ENCODE data around the gene MORC4.

The MORC4 gene

GRCh38 chrX:106952538-106952937 is 47.5 kb downstream of the MORC4 start:
- DNase-seq = no peak

DNA sequence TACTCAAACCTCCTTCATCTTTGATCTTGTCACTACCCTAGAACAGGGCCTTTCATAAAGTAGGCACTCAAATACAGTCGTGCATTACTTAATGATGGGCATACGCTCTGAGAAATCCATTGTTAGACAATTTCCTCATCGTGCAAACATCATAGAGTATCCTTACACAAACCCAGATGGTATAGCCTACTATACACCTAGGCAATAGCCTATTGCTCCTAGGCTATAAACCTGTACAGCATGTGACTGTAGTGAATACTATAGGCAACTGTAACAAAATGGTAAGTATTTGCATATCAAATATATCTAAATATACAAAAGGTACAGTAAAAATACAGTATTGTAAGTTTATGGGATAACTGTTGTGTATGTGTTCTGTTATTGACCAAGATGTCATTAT is 47.9 kb downstream of the MORC4 start:
- DNase-seq = no peak

DNA sequence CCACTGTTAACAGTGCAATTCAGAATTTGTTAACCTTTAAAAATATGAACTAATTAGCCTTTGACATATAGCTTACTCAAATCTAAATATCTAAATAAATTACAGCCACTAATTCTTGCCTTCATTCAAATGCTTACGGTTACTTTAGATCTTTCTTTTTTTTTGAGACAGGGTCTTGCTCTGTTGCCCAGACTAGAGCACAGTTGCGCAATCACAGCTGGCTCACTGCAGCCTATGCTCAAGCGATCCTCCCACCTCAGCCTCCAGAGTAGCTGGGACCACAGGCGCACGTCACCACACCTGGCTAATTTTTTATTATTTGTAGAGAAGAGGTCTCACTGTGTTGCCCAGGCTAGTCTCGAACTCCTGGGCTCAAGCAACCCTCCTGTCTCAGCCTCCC is 48.8 kb downstream of the MORC4 start:
- no peak for DNase-seq

GRCh38 chrX:106950381-106950780 is 49.6 kb downstream of the MORC4 start:
- DNase-seq = no peak

- DNase-seq = no peak
These were observed 50.6 kb downstream of the MORC4 start for GRCh38 chrX:106949366-106949765.

GRCh38 chrX:106948641-106949040 is 51.4 kb downstream of the MORC4 start:
- no peak for DNase-seq

- DNase-seq = no peak
These were observed 53.5 kb downstream of the MORC4 start for GRCh38 chrX:106946464-106946863.

DNA sequence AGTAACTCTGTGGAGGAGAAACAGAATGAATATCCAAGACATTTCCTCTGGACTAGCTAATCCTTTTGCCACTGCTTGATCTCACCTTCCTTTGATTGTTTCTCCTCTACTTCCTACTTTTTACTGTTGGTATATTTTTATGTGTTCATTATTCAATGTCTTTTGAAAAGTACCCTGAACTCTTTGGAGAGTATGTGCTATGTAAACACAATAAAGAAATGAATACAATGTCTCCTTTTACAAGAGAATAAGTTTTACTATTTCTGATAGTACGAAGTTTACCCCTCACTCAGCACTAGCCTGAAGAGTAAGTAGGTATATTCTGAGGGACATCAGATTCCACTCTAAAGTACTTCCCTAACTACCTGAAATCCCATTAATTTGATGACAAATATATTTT is 59.9 kb downstream of the MORC4 start:
- DNase-seq = no peak

GRCh38 chrX:106939566-106939965 is 60.4 kb downstream of the MORC4 start:
- DNase-seq = no peak

DNA sequence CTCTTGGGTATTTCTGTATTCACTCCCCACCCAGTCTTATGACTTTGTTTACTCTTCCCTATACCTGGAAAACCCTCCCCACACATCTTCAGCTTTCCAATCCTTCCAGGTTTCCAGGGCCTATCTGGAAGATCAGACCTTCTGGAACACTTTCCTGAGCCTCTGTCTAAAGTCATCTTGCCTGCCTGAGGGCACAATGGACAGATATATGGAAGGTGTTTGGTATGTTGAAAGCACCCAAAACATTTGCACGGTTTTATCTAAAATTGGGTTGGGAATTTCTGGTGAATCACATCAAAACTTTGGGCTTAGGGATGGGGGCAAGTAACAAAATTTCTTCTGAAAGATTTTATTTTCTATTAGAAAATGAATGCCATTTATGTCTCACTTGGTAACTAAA is 63.8 kb downstream of the MORC4 start:
- DNase-seq = no peak

GRCh38 chrX:106935175-106935574 is 64.8 kb downstream of the MORC4 start:
- DNase-seq = no peak

DNA sequence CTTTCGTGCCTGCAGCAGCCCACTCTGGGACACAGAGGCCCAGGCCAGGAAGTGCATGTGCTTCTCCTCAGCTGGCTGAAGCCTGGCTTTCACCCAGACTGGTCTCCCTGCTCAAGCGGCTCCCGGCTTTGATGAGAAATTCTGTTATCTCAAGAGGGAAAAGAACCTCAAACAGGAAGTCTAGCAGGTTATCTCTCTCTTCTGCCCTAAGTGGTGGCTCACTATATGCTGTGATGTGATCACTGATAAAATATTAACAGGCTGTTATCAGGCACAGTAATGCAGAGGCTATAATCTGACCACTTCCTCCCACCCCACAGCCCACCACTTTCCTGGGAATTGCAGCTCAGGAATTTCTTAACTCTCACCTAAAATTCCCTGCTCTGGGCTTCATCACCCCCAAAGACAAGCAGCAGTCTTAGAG is 66.5 kb downstream of the MORC4 start:
- no peak for DNase-seq

DNA sequence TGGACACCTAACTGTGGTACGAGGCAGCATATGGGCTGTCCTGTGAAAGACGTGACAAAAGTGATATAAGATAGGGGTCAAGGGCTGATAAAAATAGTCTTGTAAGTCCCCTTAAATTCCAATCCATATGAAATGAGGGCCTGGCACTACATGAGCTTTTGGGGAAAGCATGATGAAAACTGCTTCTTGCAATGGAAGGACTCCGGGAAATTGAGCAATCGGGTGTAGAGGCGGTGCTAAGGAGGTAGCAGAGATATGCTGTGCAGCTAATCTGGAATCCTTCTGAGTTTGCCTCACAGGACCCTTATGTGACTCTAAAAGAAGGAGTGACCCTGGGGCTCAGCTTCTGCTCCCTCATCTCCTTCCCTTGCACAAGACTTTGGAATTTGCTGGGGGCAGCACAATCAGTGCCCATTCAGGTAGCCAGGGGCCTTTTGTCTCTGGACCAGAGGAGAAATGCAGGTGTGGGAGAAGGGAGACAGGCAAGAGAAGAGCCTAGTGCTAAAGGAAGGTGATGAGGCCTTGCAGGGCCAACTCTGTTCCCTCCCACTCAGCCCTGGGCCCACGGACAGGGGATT is 67.0 kb downstream of the MORC4 start:
- no peak for DNase-seq

GRCh38 chrX:106932492-106932923 is 67.5 kb downstream of the MORC4 start:
- DNase-seq = no peak

DNA sequence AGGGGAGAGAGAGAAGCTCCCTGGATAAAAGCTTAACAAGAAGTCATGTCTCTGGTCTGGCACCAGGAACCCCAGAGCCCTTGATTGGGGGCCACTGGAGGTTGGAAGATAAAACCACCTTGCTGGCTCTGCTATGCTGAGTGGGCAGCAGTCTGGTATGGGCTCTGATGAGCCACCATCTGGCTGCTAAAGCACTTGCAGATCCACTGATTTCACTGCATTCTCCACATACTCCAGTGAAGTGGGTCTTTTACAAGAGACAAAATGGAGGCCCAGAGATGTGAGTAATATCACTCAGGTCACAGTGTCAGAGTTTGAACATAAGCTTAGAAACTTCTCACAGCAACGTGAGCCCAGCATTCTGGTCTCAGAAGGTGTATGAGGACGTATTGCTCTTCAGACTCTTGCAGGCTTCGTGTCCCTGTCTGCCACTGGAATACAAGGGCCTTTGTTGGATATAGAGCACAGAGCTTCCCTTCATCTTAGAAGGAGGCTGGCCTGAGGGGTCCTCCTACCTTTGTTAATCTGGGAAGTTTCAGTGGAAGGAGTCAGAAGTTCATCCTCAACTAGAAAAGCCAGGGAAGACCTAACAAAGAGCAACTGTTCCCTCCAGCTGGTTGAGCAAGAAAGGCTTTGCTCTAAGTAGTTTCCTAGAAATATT is 68.1 kb downstream of the MORC4 start:
- no peak for DNase-seq

DNA sequence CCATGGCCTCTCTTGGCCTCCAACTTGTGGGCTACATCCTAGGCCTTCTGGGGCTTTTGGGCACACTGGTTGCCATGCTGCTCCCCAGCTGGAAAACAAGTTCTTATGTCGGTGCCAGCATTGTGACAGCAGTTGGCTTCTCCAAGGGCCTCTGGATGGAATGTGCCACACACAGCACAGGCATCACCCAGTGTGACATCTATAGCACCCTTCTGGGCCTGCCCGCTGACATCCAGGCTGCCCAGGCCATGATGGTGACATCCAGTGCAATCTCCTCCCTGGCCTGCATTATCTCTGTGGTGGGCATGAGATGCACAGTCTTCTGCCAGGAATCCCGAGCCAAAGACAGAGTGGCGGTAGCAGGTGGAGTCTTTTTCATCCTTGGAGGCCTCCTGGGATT is 71.8 kb downstream of the MORC4 start:
- no peak for DNase-seq

DNA sequence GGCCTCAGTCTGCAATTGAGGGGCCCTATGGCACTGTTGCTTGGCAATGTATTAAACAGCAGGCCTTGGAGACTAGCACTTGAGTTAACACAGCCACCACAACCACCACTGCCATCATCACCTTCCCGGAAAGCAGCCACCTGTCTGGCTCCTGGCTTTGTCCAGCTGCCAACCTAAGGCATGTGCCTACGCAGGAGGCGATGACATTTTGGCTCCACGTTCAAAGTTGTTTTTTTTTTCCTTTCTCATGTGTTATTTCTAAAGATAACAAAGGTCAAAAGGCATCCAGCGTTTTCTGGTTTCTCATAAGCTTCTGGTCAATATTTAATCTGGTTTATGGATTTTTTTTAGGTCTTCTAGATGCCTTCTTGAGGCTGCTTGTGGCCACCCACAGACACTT is 72.3 kb downstream of the MORC4 start:
- no peak for DNase-seq

- DNase-seq = no peak
These were observed 73.0 kb downstream of the MORC4 start for GRCh38 chrX:106927023-106927422.

DNA sequence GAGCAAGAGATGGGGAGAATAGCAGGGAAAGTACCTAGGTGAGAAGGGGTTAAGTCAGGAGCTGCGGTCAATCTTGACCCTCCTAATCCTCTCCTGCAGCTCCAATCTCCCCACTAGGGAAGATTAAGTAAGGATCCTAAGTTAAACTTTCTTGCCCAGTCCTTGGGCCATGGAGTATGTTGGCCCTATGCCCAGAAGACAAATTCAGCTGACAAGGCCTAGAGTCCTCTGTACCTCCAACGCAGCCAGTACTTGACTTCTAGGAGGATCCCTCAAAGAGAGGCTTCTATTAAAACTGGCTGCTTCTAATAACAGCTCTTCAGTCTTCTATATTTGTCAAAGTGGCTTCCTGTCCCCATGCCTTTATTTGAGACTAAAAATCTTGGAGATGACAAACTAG is 78.4 kb downstream of the MORC4 start:
- no peak for DNase-seq

- no peak for DNase-seq
These were observed 80.0 kb downstream of the MORC4 start, which contains the start of gene CLDN2 for GRCh38 chrX:106919932-106920452. Gene CLDN2, plus strand, starts transcription at chrX:106920402. Its CDS starts 7,827 bp downstream, at chrX:106928229.

DNA sequence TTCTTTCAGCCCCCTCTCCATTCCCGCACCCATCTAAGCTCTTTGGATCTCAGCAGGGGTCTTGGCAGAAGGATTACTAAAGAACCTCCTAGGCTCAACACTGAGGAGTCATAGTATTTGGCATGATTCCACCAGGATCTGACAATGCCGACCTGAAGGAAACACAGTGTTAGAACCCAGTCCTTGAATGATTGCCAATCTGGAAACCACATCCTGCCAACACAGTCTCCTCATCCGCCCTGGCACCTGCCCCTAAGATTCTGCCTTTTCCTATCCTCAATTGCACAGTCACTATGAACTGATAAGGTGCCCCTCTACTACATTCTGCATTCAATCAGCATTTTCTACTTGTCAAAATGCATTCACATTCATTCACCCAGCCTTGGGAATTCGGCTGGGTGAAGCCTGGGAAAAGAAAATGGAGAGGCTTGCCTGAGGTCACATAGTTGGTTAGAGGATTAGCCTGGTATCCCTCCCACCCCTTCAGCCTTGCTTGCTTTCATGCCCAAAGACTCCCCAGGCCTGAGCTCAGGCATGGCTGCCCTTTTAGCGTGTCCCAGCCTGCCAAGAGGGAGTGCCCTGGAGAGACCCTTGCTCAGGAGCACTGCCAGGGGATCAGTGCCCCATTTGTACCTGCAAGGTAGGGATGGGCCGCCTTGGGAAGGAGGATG is 82.0 kb downstream of the MORC4 start:
- DNase-seq = no peak

GRCh38 chrX:106912864-106913263 is 87.1 kb downstream of the MORC4 start:
- no peak for DNase-seq

DNA sequence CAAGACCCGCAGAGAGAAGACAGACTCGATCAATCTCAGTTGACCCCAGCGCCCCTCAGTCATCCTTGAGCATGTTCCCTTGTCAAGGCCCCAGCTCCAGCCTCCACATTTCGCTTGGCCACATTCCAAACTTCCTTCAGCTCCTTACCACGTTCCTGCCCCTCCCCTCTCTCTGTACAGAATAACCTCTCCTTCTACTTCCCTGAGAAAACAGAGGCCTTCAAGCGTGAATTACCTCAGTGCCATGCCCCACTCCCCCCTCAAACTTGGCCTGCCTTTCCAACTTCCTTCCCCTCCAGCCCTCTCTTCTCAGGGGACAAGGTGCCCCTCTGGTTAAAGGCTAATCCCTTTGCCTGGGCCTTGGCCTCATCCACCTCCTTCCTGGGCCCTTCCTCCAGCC is 93.7 kb downstream of the MORC4 start:
- DNase-seq = no peak

DNA sequence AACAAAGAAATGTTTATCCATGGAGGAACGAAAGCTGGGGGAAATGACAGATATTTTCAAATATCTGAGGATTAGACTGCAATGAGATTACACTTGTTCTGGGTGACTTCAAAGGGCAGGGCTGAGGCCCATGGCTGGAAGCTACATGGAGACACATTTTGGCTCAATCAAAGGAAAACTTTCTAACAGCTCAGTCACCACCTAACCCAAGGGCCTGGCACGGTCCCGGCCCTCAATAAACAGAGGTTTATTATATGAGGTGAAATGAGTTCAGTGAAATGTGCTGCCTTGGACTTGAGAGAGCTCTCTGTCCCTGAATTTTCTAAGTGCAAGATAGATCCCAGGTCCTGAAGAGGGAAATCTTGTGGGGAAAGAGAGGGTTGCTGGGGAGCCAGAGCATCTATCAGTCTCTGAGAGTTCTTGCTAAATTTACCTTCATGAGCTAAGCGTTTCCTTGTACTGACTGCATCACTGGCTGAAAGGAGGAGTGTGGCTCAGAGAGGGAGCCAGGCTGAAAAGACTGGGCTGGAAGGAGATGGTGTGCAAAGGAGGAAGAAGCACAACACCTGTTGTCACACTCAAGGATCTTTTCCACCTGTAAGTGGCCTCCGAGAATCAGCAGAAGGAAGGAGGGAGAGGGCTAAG is 94.8 kb downstream of the MORC4 start:
- DNase-seq = no peak

Data from right forelimb (tissue), 1 donor.